GM23338 (cell line): ENCODE data around the gene ADAMTS19. TPM values are rescaled to one million over a fixed set of nuclear protein-coding genes. Genes with fewer than 3 reads are reported as not detected.

Experiments used
- ATAC-seq: fragments of 200-7000 bp; cut with Tn5 transposase; 3 replicates; pipeline ENCODE4 v1.9.1; 2020
- DNase-seq: peaks from one replicate; pipeline ENCODE4 v3.0.0-alpha.2; 2015; ENCODE audit warnings: low spot score
- H2AFZ ChIP-seq: fragments of 200-600 bp; sonication (generic); 2 replicates; pipeline ENCODE4 v1.8.0; 2016; ENCODE audit warnings: antibody characterized with exemption, mild to moderate bottlenecking, moderate library complexity
- H3F3A ChIP-seq: fragments of 200-600 bp; sonication (generic); replicated peaks from 2 replicates; pipeline ENCODE4 v1.8.0; 2017; ENCODE audit warnings: antibody characterized with exemption, mixed run types, low read depth
- H3K27ac ChIP-seq: fragments of 200-600 bp; sonication (generic); 2 replicates; pipeline ENCODE4 v1.6.1; 2016; ENCODE audit warnings: low read depth
- H3K27me3 ChIP-seq: fragments of 200-600 bp; sonication (generic); 2 replicates; pipeline ENCODE4 v1.8.0; 2016; ENCODE audit warnings: mild to moderate bottlenecking, mixed run types, moderate library complexity; ENCODE audit not compliant: insufficient read depth
- H3K36me3 ChIP-seq: fragments of 200-600 bp; sonication (generic); 2 replicates; pipeline ENCODE4 v1.8.0; 2016; ENCODE audit warnings: mild to moderate bottlenecking; ENCODE audit not compliant: insufficient read depth
- H3K4me1 ChIP-seq: fragments of 200-600 bp; sonication (generic); 2 replicates; pipeline ENCODE4 v1.8.0; 2016; ENCODE audit warnings: mild to moderate bottlenecking, moderate library complexity; ENCODE audit not compliant: insufficient read depth
- H3K4me2 ChIP-seq: fragments of 200-600 bp; sonication (generic); 2 replicates; pipeline ENCODE4 v1.7.1; 2017; ENCODE audit warnings: mixed run types
- H3K4me3 ChIP-seq: fragments of 200-600 bp; sonication (generic); 2 replicates; pipeline ENCODE4 v1.6.1; 2016; ENCODE audit warnings: mixed run types
- H3K79me2 ChIP-seq: fragments of 200-600 bp; sonication (generic); replicated peaks from 2 replicates; pipeline ENCODE4 v1.8.0; 2017; ENCODE audit warnings: mild to moderate bottlenecking; ENCODE audit not compliant: insufficient read depth
- H3K9me2 ChIP-seq: fragments of 200-600 bp; sonication (generic); 2 replicates; pipeline ENCODE4 v1.8.0; 2017; ENCODE audit not compliant: insufficient read depth
- H4K20me1 ChIP-seq: fragments of 200-600 bp; sonication (generic); replicated peaks from 2 replicates; pipeline ENCODE4 v1.8.0; 2017; ENCODE audit warnings: mild to moderate bottlenecking; ENCODE audit not compliant: insufficient read depth
- H3K27ac Mint-ChIP-seq: 2 replicates; pipeline ENCODE4 v1.8.0; 2020; ENCODE audit warnings: inconsistent platforms, mild to moderate bottlenecking, moderate library complexity, mixed read lengths
- H3K27me3 Mint-ChIP-seq: 3 replicates; pipeline ENCODE4 v1.8.0; 2022; ENCODE audit warnings: low read depth, mild to moderate bottlenecking, moderate library complexity, mixed read lengths, inconsistent platforms; ENCODE audit not compliant: insufficient read depth, poor library complexity
- H3K36me3 Mint-ChIP-seq: 3 replicates; pipeline ENCODE4 v1.8.0; 2021; ENCODE audit warnings: low read depth, mild to moderate bottlenecking, inconsistent platforms, moderate library complexity, mixed read lengths
- H3K4me1 Mint-ChIP-seq: 3 replicates; pipeline ENCODE4 v1.8.0; 2020; ENCODE audit warnings: mild to moderate bottlenecking, inconsistent platforms, mixed read lengths
- H3K4me3 Mint-ChIP-seq: 3 replicates; pipeline ENCODE4 v1.8.0; 2021; ENCODE audit warnings: moderate library complexity, mild to moderate bottlenecking, inconsistent platforms, mixed read lengths
- H3K9me3 Mint-ChIP-seq: 3 replicates; pipeline ENCODE4 v1.8.0; 2020; ENCODE audit warnings: moderate library complexity, mild to moderate bottlenecking, inconsistent platforms, mixed read lengths
- CREB1 ChIP-seq: fragments of 250-450 bp; sonication (Bioruptor Pico); IDR thresholded peaks from 2 replicates; pipeline ENCODE4 v1.5.0; 2020; ENCODE audit warnings: low read depth, mild to moderate bottlenecking, moderate library complexity
- EZH2phosphoT487 ChIP-seq: fragments of 200-600 bp; sonication (generic); IDR thresholded peaks from one replicate; pipeline ENCODE4 v1.8.1; 2018; ENCODE audit warnings: antibody characterized with exemption; ENCODE audit not compliant: unreplicated experiment
- NANOG ChIP-seq: IDR thresholded peaks from 2 replicates; pipeline ENCODE4 v1.6.1; 2016; ENCODE audit warnings: antibody characterized with exemption, borderline replicate concordance
- ZNF462 ChIP-seq: fragments of 250-450 bp; sonication (Bioruptor Pico); IDR thresholded peaks from 2 replicates; pipeline ENCODE4 v1.5.0; 2020; ENCODE audit warnings: mild to moderate bottlenecking, moderate library complexity
- polyA plus RNA-seq: library from polyadenylated mRNA; unstranded; fragments of >200 nt; fragmentation: Nextera tagmentation; extraction: Ambion mirVana; gene quantifications from 2 replicates; pipeline ENCODE4 v1.2.1, GENCODE V29; 2016
- total RNA-seq: library from RNA; depleted of rRNA; stranded (reverse); fragments of >200 nt; shearing (Covaris generic); gene quantifications from 2 replicates; pipeline ENCODE4 v1.2.3, GENCODE V29; 2014

The ADAMTS19 gene
- total and polyA plus RNA-seq, 2 experiments from 2014 or later = 6.0 to 27.4 TPM

DNA sequence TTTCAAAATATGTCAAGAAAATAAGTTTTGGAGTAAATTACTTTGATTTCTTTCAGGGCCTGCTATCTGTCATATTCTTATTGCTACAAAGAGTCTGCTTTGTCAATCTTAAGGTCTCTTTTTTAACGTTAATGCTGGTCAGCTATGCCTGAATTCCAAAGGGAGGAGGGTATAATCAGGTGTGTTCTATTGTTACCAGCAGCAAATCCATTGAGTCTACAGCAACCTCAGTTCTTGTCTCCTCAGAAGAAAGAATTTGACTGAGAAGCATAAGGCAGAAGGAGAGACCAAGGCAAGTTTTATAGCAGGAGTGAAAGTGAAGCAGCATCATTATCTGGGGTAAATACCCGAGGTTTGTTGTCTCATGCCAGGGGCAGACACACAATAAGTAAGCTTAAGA is 264.1 kb downstream of the ADAMTS19 start:
- H4K20me1 ChIP-seq = no peaks in the 10 kb centered on the region
- no peak overlapping the region for H2AFZ ChIP-seq
- Mint-ChIP-seq H3K27ac (peak overlapping the region; percentile 91), H3K9me3 (no peaks in the 10 kb centered on the region), H3K36me3 (peaks cover 25% of the 10 kb centered on the region; the same call in 2 of the 3 replicates), H3K4me1 (peaks cover 46% of the 10 kb centered on the region), H3K4me3 (peak overlapping the region; percentile 36; the same call in 2 of the 3 replicates), H3K27me3 (no peaks in the 10 kb centered on the region)
- no peaks in the 10 kb centered on the region for H3K36me3 ChIP-seq
- no peaks in the 10 kb centered on the region for H3K27me3 ChIP-seq
- peak overlapping the region; percentile 52 for H3K4me2 ChIP-seq
- H3K4me1 ChIP-seq = peaks cover 38% of the 10 kb centered on the region
- no peaks in the 10 kb centered on the region for H3K79me2 ChIP-seq
- H3K9me2 ChIP-seq = no peaks in the 10 kb centered on the region
- 0 out of 2 replicates have a peak, but pooled peaks cover 3% of the 10 kb centered on the region for H3F3A ChIP-seq
- DNase-seq (peak; percentile 69), ATAC-seq (peak; percentile 93)
- TF ChIP-seq EZH2phosphoT487 = no peak
- peak; percentile 96 for TF ChIP-seq ZNF462 (CRISPR knock-in tag)
- TF ChIP-seq CREB1 (CRISPR knock-in tag) = 0 out of 2 replicates have a peak, but pooled peaks have one; percentile 21
- peak overlapping the region; percentile 19; the same call in 1 of the 2 replicates for H3K4me3 ChIP-seq
- peak overlapping the region; percentile 92 for H3K27ac ChIP-seq

- Mint-ChIP-seq H3K27ac (peak overlapping the region; percentile 91), H3K36me3 (peaks cover 25% of the 10 kb centered on the region; the same call in 2 of the 3 replicates), H3K4me1 (peaks cover 46% of the 10 kb centered on the region), H3K9me3 (no peaks in the 10 kb centered on the region), H3K4me3 (peak overlapping the region; percentile 36; the same call in 2 of the 3 replicates), H3K27me3 (no peaks in the 10 kb centered on the region)
- DNase-seq (peak; percentile 41), ATAC-seq (peak; percentile 86)
- Histone ChIP-seq H3F3A (0 out of 2 replicates have a peak, but pooled peaks cover 3% of the 10 kb centered on the region), H3K27me3 (no peaks in the 10 kb centered on the region), H3K4me1 (peaks cover 38% of the 10 kb centered on the region), H3K9me2 (no peaks in the 10 kb centered on the region), H3K27ac (peak overlapping the region; percentile 92), H2AFZ (no peak overlapping the region), H3K79me2 (no peaks in the 10 kb centered on the region), H3K4me2 (peak overlapping the region; percentile 52), H3K4me3 (peak overlapping the region; percentile 19; the same call in 1 of the 2 replicates), H4K20me1 (no peaks in the 10 kb centered on the region), H3K36me3 (no peaks in the 10 kb centered on the region)
- peak; percentile 73 for TF ChIP-seq ZNF462 (CRISPR knock-in tag)
- TF ChIP-seq NANOG = no peak
Observed at GRCh38 chr5:129724647-129725046, 264.5 kb downstream of the ADAMTS19 start.
